ENCODE measurements around the gene ALX1. TPM values are rescaled to one million over a fixed set of nuclear protein-coding genes. Genes with fewer than 3 reads are reported as not detected.

The ALX1 gene
- total RNA-seq, 1 experiment from 2014 or later, result 10.0 TPM

- ChIA-PET POLR2A (ENCODE audit: low non-redundant PET) (no interaction called here), CTCF (no interaction called here)
- no peak overlapping the region for H3K4me3 ChIP-seq (ENCODE audit: low read depth, low read length, poor library complexity, severe bottlenecking)
- intact Hi-C loops (cut with micrococcal nuclease; ENCODE audit: unreplicated experiment), result no loop called here
- no peaks in the 10 kb centered on the region for H3K36me3 ChIP-seq (ENCODE audit: insufficient read depth, low read length, poor library complexity, severe bottlenecking)
- no TSS peak for BruUV-seq (replicated peaks)
- no peak overlapping the region for H3K27ac ChIP-seq (ENCODE audit: low read depth, low read length, poor library complexity, severe bottlenecking)
- no peaks in the 10 kb centered on the region for H3K27me3 ChIP-seq (replicated peaks; ENCODE audit: insufficient read depth, low read depth, low read length, poor library complexity)
- no peaks in the 10 kb centered on the region for H3K4me1 ChIP-seq (ENCODE audit: insufficient read depth, low read length, poor library complexity, severe bottlenecking)
- H3K9me3 ChIP-seq (ENCODE audit: low read depth, low read length, poor library complexity, severe bottlenecking), result no peaks in the 10 kb centered on the region
- TF ChIP-seq CTCF (conservative IDR thresholded peaks at IDR 0.05; ENCODE audit: low read depth, low read length) (no peak), EZH2 (IDR thresholded peaks at IDR 0.05; ENCODE audit: borderline replicate concordance, low read depth, low read length, poor library complexity, severe bottlenecking) (no peak)
- no peak for DNase-seq (ENCODE audit: low spot score)
These were observed 16.3 kb downstream of the ALX1 start for GRCh38 chr12:85296362-85296761.

GRCh38 chr12:85299053-85299452 lies 19.0 kb downstream of the ALX1 start:
- ChIA-PET POLR2A (ENCODE audit: low non-redundant PET) (no interaction called here), CTCF (no interaction called here)
- TF ChIP-seq EZH2 (IDR thresholded peaks at IDR 0.05; ENCODE audit: borderline replicate concordance, low read depth, low read length, poor library complexity, severe bottlenecking) (no peak), CTCF (conservative IDR thresholded peaks at IDR 0.05; ENCODE audit: low read depth, low read length) (no peak)
- H3K36me3 ChIP-seq (ENCODE audit: insufficient read depth, low read length, poor library complexity, severe bottlenecking), result no peaks in the 10 kb centered on the region
- H3K4me1 ChIP-seq (ENCODE audit: insufficient read depth, low read length, poor library complexity, severe bottlenecking), result no peaks in the 10 kb centered on the region
- H3K27me3 ChIP-seq (replicated peaks; ENCODE audit: insufficient read depth, low read depth, low read length, poor library complexity), result no peaks in the 10 kb centered on the region
- intact Hi-C loops (cut with micrococcal nuclease; ENCODE audit: unreplicated experiment), result no loop called here
- no TSS peak for BruUV-seq (replicated peaks)
- no peak overlapping the region for H3K4me3 ChIP-seq (ENCODE audit: low read depth, low read length, poor library complexity, severe bottlenecking)
- no peaks in the 10 kb centered on the region for H3K9me3 ChIP-seq (ENCODE audit: low read depth, low read length, poor library complexity, severe bottlenecking)
- DNase-seq (ENCODE audit: low spot score), result no peak
- H3K27ac ChIP-seq (ENCODE audit: low read depth, low read length, poor library complexity, severe bottlenecking), result no peak overlapping the region

DNA sequence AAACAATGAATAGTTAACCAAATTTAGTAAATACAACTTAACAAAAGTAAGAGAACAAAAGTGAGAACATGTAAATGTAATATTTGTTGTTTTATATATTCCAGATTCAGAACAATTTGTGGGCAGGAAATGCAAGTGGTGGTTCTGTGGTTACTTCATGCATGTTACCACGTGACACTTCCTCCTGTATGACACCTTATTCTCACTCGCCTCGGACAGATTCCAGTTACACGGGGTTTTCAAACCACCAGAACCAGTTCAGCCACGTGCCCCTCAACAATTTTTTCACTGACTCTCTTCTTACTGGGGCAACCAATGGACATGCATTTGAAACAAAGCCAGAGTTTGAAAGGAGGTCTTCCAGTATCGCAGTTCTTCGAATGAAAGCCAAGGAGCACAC lies 21.0 kb downstream of the ALX1 start:
- H3K9me3 ChIP-seq (ENCODE audit: low read depth, low read length, poor library complexity, severe bottlenecking), result no peaks in the 10 kb centered on the region
- no peak overlapping the region for H3K27ac ChIP-seq (ENCODE audit: low read depth, low read length, poor library complexity, severe bottlenecking)
- no TSS peak for BruUV-seq (replicated peaks)
- no peaks in the 10 kb centered on the region for H3K36me3 ChIP-seq (ENCODE audit: insufficient read depth, low read length, poor library complexity, severe bottlenecking)
- H3K27me3 ChIP-seq (replicated peaks; ENCODE audit: insufficient read depth, low read depth, low read length, poor library complexity), result no peaks in the 10 kb centered on the region
- no peak overlapping the region for H3K4me3 ChIP-seq (ENCODE audit: low read depth, low read length, poor library complexity, severe bottlenecking)
- no peak for TF ChIP-seq EZH2 (IDR thresholded peaks at IDR 0.05; ENCODE audit: borderline replicate concordance, low read depth, low read length, poor library complexity, severe bottlenecking)
- no peak for TF ChIP-seq CTCF (conservative IDR thresholded peaks at IDR 0.05; ENCODE audit: low read depth, low read length)
- intact Hi-C loops (cut with micrococcal nuclease; ENCODE audit: unreplicated experiment), result no loop called here
- DNase-seq (ENCODE audit: low spot score), result no peak
- ChIA-PET POLR2A (ENCODE audit: low non-redundant PET) (no interaction called here), CTCF (no interaction called here)
- H3K4me1 ChIP-seq (ENCODE audit: insufficient read depth, low read length, poor library complexity, severe bottlenecking), result no peaks in the 10 kb centered on the region

Measured in A673 (cell line).